SK-N-SH treated with all-trans-retinoic acid at 6 μM for 48 hours (cell line): ENCODE measurements around the gene ANKRD11.

Source experiments
- ZFP3 ChIP-seq: fragments of 250-450 bp; sonication (Bioruptor Pico); IDR thresholded peaks from 2 replicates; pipeline ENCODE4 v1.5.0; 2020; ENCODE audit warnings: mild to moderate bottlenecking, moderate library complexity
- ZNF8 ChIP-seq: fragments of 450-650 bp; formaldehyde crosslinking; IDR thresholded peaks from 2 replicates; pipeline ENCODE4 v1.5.0; 2020; ENCODE audit warnings: mild to moderate bottlenecking, moderate library complexity

GRCh38 chr16:89482817-89483205, 7.5 kb downstream of the ANKRD11 start:
- TF ChIP-seq ZFP3 (CRISPR knock-in tag): no peak
- TF ChIP-seq ZNF8 (CRISPR knock-in tag): no peak
